CD4-positive, alpha-beta T cell (primary cell): Measurements from ENCODE around the gene CERS6. TPM values are rescaled to one million over a fixed set of nuclear protein-coding genes. Genes with fewer than 3 reads are reported as not detected.

Experiments
- ATAC-seq: fragments of 200-7000 bp; cut with Tn5 transposase; one replicate; pipeline ENCODE4 v1.10.0; 2022; ENCODE audit warnings: mild to moderate bottlenecking; ENCODE audit not compliant: poor library complexity
- CTCF ChIA-PET: fragments of 350-600 bp; sonication (Branson Sonifier 250); formaldehyde crosslinking; loops from one replicate; lab custom pipeline; 2021; ENCODE audit warnings: antibody characterized with exemption, inconsistent platforms; lab: Charles Lee
- POLR2A ChIA-PET: fragments of 350-600 bp; sonication (Branson Sonifier 250); formaldehyde crosslinking; loops from one replicate; lab custom pipeline; 2021; ENCODE audit warnings: antibody characterized with exemption, inconsistent platforms; lab: Charles Lee
- DNase-seq, 14 experiments: peaks; one replicate each; pipeline ENCODE4 v3.0.0-alpha.2; 2013 to 2020; ENCODE audit warnings: mixed read lengths in 2 of 14
- H3K27ac ChIP-seq, 2 donors: one replicate each; pipeline versions ENCODE4 v1.5.1 to v1.7.0; 2013; ENCODE audit warnings: low read length in 2 of 2, low read depth in 1 of 2, mild to moderate bottlenecking in 1 of 2
- H3K27me3 ChIP-seq, 2 experiments: 1 replicate in 1 of 2; 2 replicates in 1 of 2; pipeline versions ENCODE4 v1.6.1 to v1.7.0; 2013; ENCODE audit warnings: low read length in 2 of 2, control low read depth in 1 of 2, mild to moderate bottlenecking in 1 of 2, moderate library complexity in 1 of 2; ENCODE audit not compliant: insufficient read depth in 2 of 2, control insufficient read depth in 1 of 2
- H3K36me3 ChIP-seq: one replicate; pipeline ENCODE4 v1.6.1; 2013; ENCODE audit warnings: low read length, control low read depth; ENCODE audit not compliant: insufficient read depth
- H3K4me1 ChIP-seq: one replicate; pipeline ENCODE4 v1.6.1; 2013; ENCODE audit warnings: low read length, control low read depth; ENCODE audit not compliant: insufficient read depth
- H3K4me3 ChIP-seq: one replicate; pipeline ENCODE4 v1.5.1; 2013; ENCODE audit warnings: mild to moderate bottlenecking, low read length, moderate library complexity
- H3K9me3 ChIP-seq, 2 experiments: 1 replicate in 1 of 2; 2 replicates in 1 of 2; pipeline versions ENCODE4 v1.6.1 to v1.7.0; 2013; ENCODE audit warnings: low read length in 2 of 2, mild to moderate bottlenecking in 2 of 2, control low read depth in 1 of 2, moderate library complexity in 1 of 2; ENCODE audit not compliant: control insufficient read depth in 1 of 2, insufficient read depth in 1 of 2
- H3K27ac Mint-ChIP-seq: one replicate; pipeline ENCODE4 v1.8.0; 2020; ENCODE audit warnings: mixed read lengths
- H3K27me3 Mint-ChIP-seq: one replicate; pipeline ENCODE4 v1.8.0; 2021; ENCODE audit warnings: mixed read lengths
- H3K36me3 Mint-ChIP-seq: one replicate; pipeline ENCODE4 v1.8.0; 2021; ENCODE audit warnings: low read depth, mixed read lengths
- H3K4me1 Mint-ChIP-seq: one replicate; pipeline ENCODE4 v1.8.0; 2021; ENCODE audit warnings: low read depth, mixed read lengths
- H3K4me3 Mint-ChIP-seq: one replicate; pipeline ENCODE4 v1.8.0; 2020; ENCODE audit warnings: mild to moderate bottlenecking, mixed read lengths
- H3K9me3 Mint-ChIP-seq: one replicate; pipeline ENCODE4 v1.8.0; 2020; ENCODE audit warnings: mixed read lengths
- intact Hi-C, 2 experiments: fragments of 100-400 bp; cut with DNase I in 1 of 2; cut with micrococcal nuclease in 1 of 2; formaldehyde crosslinking; loops; one replicate each; pipeline versions ENCODE4 v1.15.1 to v1.9.0; 2023 to 2025; cut with DNase I, micrococcal nuclease
- total RNA-seq, 174 experiments: library from RNA in 2 of 174; stranded (reverse) in 2 of 174; gene quantifications; one replicate each; pipeline ENCODE4 v1.2.3 and lab custom pipeline; 2021 to 2026
- TF ChIP-seq, protein P1 (sequence below): fragments of 200-600 bp; IDR thresholded peaks from one replicate; pipeline ENCODE4 v1.8.0; 2022; ENCODE audit warnings: antibody characterized with exemption, mild to moderate bottlenecking

Gene CERS6
- total RNA-seq, 2 experiments from 2014 or later: 16.9 to 17.9 TPM

DNA sequence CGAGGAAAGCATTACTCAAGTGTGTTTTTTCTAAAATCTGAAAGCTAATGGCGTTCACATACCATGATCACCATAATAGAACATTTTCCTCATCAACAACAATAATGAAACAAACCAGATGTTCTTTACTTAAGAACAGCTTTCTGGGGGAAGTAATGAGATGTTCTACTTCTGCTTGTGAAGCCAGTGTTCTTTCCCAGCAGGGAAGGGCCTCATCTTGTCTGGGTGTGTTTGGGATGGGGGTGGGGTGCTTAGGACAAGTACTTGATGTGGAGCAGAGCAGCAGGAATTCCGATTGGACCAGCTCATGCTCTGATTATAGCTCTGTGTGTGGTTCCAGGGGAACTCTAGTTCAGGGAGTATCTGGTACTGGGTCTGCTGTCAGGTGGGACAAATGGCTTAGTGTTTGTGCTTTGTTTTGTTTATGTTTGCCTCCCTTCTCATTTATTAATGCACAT is 183.4 kb downstream of the CERS6 start:
- ChIA-PET CTCF (interaction anchor here (1.5 kb wide), 1 partner anchor 25 kb away, joined by 3 read pairs; no protein-coding TSS in a partner anchor), POLR2A (no interaction called here)
- intact Hi-C loops: no loop called here
- Histone ChIP-seq H3K27me3 (no peaks in the 10 kb centered on the region), H3K4me1 (no peaks in the 10 kb centered on the region), H3K36me3 (no peaks in the 10 kb centered on the region), H3K9me3 (no peaks in the 10 kb centered on the region), H3K27ac (no peak overlapping the region), H3K4me3 (no peak overlapping the region)
- Mint-ChIP-seq H3K36me3 (no peaks in the 10 kb centered on the region), H3K4me3 (no peak overlapping the region), H3K9me3 (no peaks in the 10 kb centered on the region), H3K27me3 (no peaks in the 10 kb centered on the region), H3K27ac (no peak overlapping the region), H3K4me1 (peaks cover 36% of the 10 kb centered on the region)
- no peak for DNase-seq
- ATAC-seq: no peak
- TF ChIP-seq, protein P1, sequence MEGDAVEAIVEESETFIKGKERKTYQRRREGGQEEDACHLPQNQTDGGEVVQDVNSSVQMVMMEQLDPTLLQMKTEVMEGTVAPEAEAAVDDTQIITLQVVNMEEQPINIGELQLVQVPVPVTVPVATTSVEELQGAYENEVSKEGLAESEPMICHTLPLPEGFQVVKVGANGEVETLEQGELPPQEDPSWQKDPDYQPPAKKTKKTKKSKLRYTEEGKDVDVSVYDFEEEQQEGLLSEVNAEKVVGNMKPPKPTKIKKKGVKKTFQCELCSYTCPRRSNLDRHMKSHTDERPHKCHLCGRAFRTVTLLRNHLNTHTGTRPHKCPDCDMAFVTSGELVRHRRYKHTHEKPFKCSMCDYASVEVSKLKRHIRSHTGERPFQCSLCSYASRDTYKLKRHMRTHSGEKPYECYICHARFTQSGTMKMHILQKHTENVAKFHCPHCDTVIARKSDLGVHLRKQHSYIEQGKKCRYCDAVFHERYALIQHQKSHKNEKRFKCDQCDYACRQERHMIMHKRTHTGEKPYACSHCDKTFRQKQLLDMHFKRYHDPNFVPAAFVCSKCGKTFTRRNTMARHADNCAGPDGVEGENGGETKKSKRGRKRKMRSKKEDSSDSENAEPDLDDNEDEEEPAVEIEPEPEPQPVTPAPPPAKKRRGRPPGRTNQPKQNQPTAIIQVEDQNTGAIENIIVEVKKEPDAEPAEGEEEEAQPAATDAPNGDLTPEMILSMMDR: no peak

DNA sequence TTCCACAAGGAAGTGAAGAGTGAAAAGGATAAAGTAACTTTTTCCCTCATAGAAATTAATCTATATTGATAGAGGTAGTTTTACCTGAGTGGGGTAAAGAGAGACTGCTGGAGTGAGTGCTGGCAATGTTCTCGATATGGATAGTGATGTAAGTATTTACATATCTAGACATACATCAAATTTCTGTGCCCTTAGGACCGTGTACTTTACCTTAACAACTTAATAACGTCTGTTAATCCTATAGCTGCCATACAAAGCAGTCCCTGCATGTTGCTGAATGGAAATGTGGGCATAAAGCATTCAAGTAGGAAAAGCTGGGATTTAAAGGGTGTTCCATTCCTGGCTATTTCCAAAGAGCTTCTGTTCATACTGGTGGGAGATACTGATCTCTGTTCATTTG is 184.0 kb downstream of the CERS6 start:
- no peaks in the 10 kb centered on the region for H3K9me3 Mint-ChIP-seq
- ChIA-PET CTCF (no interaction called here), POLR2A (no interaction called here)
- H3K27ac Mint-ChIP-seq: no peak overlapping the region
- TF ChIP-seq, protein P1: no peak
- peaks cover 34% of the 10 kb centered on the region for H3K4me1 Mint-ChIP-seq
- no peaks in the 10 kb centered on the region for H3K9me3 ChIP-seq
- intact Hi-C loops: no loop called here
- H3K27me3 Mint-ChIP-seq: no peaks in the 10 kb centered on the region
- H3K4me3 ChIP-seq: no peak overlapping the region
- H3K27ac ChIP-seq: no peak overlapping the region
- H3K36me3 Mint-ChIP-seq: no peaks in the 10 kb centered on the region
- DNase-seq: no peak
- H3K4me1 ChIP-seq: no peaks in the 10 kb centered on the region
- H3K36me3 ChIP-seq: no peaks in the 10 kb centered on the region
- no peaks in the 10 kb centered on the region for H3K27me3 ChIP-seq
- H3K4me3 Mint-ChIP-seq: no peak overlapping the region
- no peak for ATAC-seq

DNA sequence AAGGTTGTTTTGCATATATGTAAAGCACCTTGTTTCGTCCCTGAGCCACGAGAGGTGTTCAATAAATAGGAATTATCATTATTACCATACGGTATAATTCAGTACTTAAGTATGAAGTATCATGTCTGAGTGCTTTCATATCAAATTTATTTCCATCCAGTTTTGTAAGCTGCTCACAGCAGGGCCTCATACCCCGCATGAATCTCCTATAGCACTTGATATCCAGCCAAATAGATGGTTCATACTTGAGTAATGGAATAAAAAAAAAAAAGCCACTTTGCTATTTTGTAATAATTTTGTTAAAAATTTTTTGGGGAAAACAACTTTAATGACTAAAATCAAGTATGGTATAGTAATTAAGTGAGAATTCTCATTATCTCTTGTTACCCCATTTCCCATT is 185.6 kb downstream of the CERS6 start:
- intact Hi-C loops: no loop called here
- no peaks in the 10 kb centered on the region for H3K27me3 ChIP-seq
- no peaks in the 10 kb centered on the region for H3K9me3 ChIP-seq
- H3K27me3 Mint-ChIP-seq: no peaks in the 10 kb centered on the region
- no peaks in the 10 kb centered on the region for H3K36me3 Mint-ChIP-seq
- no peak overlapping the region for H3K27ac Mint-ChIP-seq
- H3K4me3 ChIP-seq: no peak overlapping the region
- CTCF ChIA-PET: no interaction called here
- H3K36me3 ChIP-seq: no peaks in the 10 kb centered on the region
- H3K4me1 Mint-ChIP-seq: peaks cover 29% of the 10 kb centered on the region
- no peaks in the 10 kb centered on the region for H3K9me3 Mint-ChIP-seq
- DNase-seq (no peak), ATAC-seq (no peak)
- H3K27ac ChIP-seq: no peak overlapping the region
- POLR2A ChIA-PET: no interaction called here
- no peaks in the 10 kb centered on the region for H3K4me1 ChIP-seq
- TF ChIP-seq, protein P1: no peak
- no peak overlapping the region for H3K4me3 Mint-ChIP-seq
